Stimulated activated CD4-positive, alpha-beta T cell treated with anti-CD3 and anti-CD28 coated beads, TNF-alpha, amount 100 ng/mL, for 4 hours (primary cell): ENCODE results near the gene P2RY4.
"Not testable (repeated sequence)": the region's sequence is repeated elsewhere in the genome, so short reads cannot be mapped to it uniquely, and the experiment has no call there.

Experiments
- DNase-seq, 3 experiments: peaks; one replicate each; pipeline ENCODE4 v3.0.0-alpha.2; 2020; ENCODE audit warnings: low read depth in 3 of 3

Gene P2RY4

GRCh38 chrX:70243601-70244000 lies 16.4 kb downstream of the P2RY4 start:
- not testable (repeated sequence) for DNase-seq

- no peak for DNase-seq
Measured at GRCh38 chrX:70241501-70241900, 18.5 kb downstream of the P2RY4 start.

- no peak for DNase-seq
Measured at GRCh38 chrX:70240751-70241150, 19.3 kb downstream of the P2RY4 start.

- DNase-seq, result no peak
Measured at GRCh38 chrX:70234355-70234754, 25.6 kb downstream of the P2RY4 start, which contains the start of gene AWAT1. AWAT1 (plus strand) TSS chrX:70234655; CDS start chrX:70234696, 41 bp downstream.

GRCh38 chrX:70231666-70232065 lies 28.3 kb downstream of the P2RY4 start:
- no peak for DNase-seq

- DNase-seq, result no peak
Measured at GRCh38 chrX:70226687-70227086, 33.3 kb downstream of the P2RY4 start.

- DNase-seq, result no peak
Measured at GRCh38 chrX:70226048-70226447, 34.0 kb downstream of the P2RY4 start.

- no peak for DNase-seq
Measured at GRCh38 chrX:70219938-70220764, 39.9 kb downstream of the P2RY4 start.

- not testable (repeated sequence) for DNase-seq
Measured at GRCh38 chrX:70209570-70209969, 50.4 kb downstream of the P2RY4 start.

- no peak for DNase-seq
Measured at GRCh38 chrX:70208479-70208878, 51.5 kb downstream of the P2RY4 start.
